Gastrocnemius medialis (tissue), 4 donors: Measurements from ENCODE around the gene SLC52A3. TPM values are rescaled to one million over a fixed set of nuclear protein-coding genes. Genes with fewer than 3 reads are reported as not detected.

Source experiments
- ATAC-seq, 2 donors: fragments of 150-250 bp; one replicate each; pipeline ENCODE4 v1.9.1; 2016
- DNase-seq, 2 donors: peaks; one replicate each; pipeline ENCODE4 v3.0.0-alpha.2; 2019
- H3K27ac ChIP-seq, 4 donors: fragments of 200-600 bp; sonication (generic); 1 replicate in 1 of 4; 2 replicates in 3 of 4; pipeline ENCODE4 v1.5.1; 2016 to 2018; ENCODE audit warnings: mild to moderate bottlenecking in 2 of 4, moderate library complexity in 1 of 4
- H3K27me3 ChIP-seq, 3 donors: fragments of 200-600 bp; sonication (generic) in 2 of 3; 1 replicate in 1 of 3; 2 replicates in 2 of 3; pipeline versions ENCODE4 v1.5.1 to v1.6.0; 2016 to 2019; ENCODE audit warnings: mild to moderate bottlenecking in 1 of 3, moderate library complexity in 1 of 3
- H3K36me3 ChIP-seq, 2 donors: fragments of 200-600 bp; sonication (generic) in 1 of 2; one replicate each; pipeline ENCODE4 v1.5.1; 2017 to 2018
- H3K4me1 ChIP-seq, 2 donors: fragments of 200-600 bp; sonication (generic) in 1 of 2; one replicate each; pipeline ENCODE4 v1.5.1; 2016 to 2017; ENCODE audit warnings: mild to moderate bottlenecking in 2 of 2
- H3K4me3 ChIP-seq, 4 donors: fragments of 200-600 bp; sonication (generic) in 3 of 4; 1 replicate in 1 of 4; 2 replicates in 3 of 4; pipeline ENCODE4 v1.5.1; 2016 to 2019; ENCODE audit warnings: mild to moderate bottlenecking in 2 of 4
- H3K9me3 ChIP-seq, 3 donors: fragments of 200-600 bp; sonication (generic) in 2 of 3; 1 replicate in 1 of 3; 2 replicates in 2 of 3; pipeline ENCODE4 v1.5.1; 2016 to 2019
- CTCF ChIP-seq, 5 experiments: fragments of 450-650 bp in 3 of 5; fragments of 200-600 bp in 2 of 5; sonication (generic) in 2 of 5; IDR thresholded peaks in 4 of 5; conservative IDR thresholded peaks in 1 of 5; 1 replicate in 4 of 5; 2 replicates in 1 of 5; pipeline ENCODE4 v1.5.1; 2016 to 2019; ENCODE audit warnings: antibody characterized with exemption in 5 of 5, mild to moderate bottlenecking in 3 of 5, moderate library complexity in 3 of 5
- POLR2A ChIP-seq, 2 donors: fragments of 450-650 bp; IDR thresholded peaks; one replicate each; pipeline ENCODE4 v1.6.1; 2017; ENCODE audit warnings: antibody characterized with exemption in 2 of 2, mild to moderate bottlenecking in 2 of 2, moderate library complexity in 2 of 2
- in situ Hi-C, 4 donors: fragments of 200-750 bp; cut with MboI; loops; one replicate each; pipeline versions ENCODE4 v1.15.0 to v1.8.0; 2017; ENCODE audit warnings: low sequenced_read_pairs in 4 of 4
- intact Hi-C: fragments of 100-400 bp; cut with DNase I; formaldehyde crosslinking; loops from one replicate; pipeline ENCODE4 v1.15.1; 2023; ENCODE audit warnings: low total_unique reads
- total RNA-seq, 4 donors: library from RNA; depleted of rRNA; stranded (reverse); fragments of >200 nt; gene quantifications; one replicate each; pipeline versions ENCODE4 v1.1.0 to v1.2.3, GENCODE V29; 2016

Gene SLC52A3
- total RNA-seq, 4 donors from 2014 or later, result 0.15 to 1.4 (median 0.79) TPM

- H3K36me3 ChIP-seq, result no peaks in the 10 kb centered on the region
- intact Hi-C loops (no loop called here), in situ Hi-C loops (no loop called here)
- no peaks in the 10 kb centered on the region for H3K27me3 ChIP-seq
- H3K4me1 ChIP-seq, result no peaks in the 10 kb centered on the region
- no peak overlapping the region for H3K27ac ChIP-seq
- no peak overlapping the region for H3K4me3 ChIP-seq
- DNase-seq, result no peak
- no peaks in the 10 kb centered on the region for H3K9me3 ChIP-seq
- no peak for ATAC-seq
- TF ChIP-seq POLR2A (IDR thresholded peaks at IDR 0.05), result no peak
- no peak for TF ChIP-seq CTCF (IDR thresholded peaks at IDR 0.05 in 4 of 5, conservative IDR thresholded peaks at IDR 0.05 in 1 of 5)
Measured at GRCh38 chr20:770691-771090, 2.4 kb upstream of the SLC52A3 start.

- in situ Hi-C loops, result no loop called here
- TF ChIP-seq POLR2A (IDR thresholded peaks at IDR 0.05) (no peak), CTCF (IDR thresholded peaks at IDR 0.05 in 4 of 5, conservative IDR thresholded peaks at IDR 0.05 in 1 of 5) (no peak)
- intact Hi-C loops, result no loop called here
- DNase-seq (no peak), ATAC-seq (no peak)
- no peaks in the 10 kb centered on the region for H3K4me1 ChIP-seq
- no peaks in the 10 kb centered on the region for H3K27me3 ChIP-seq
- no peak overlapping the region for H3K4me3 ChIP-seq
- H3K36me3 ChIP-seq, result no peaks in the 10 kb centered on the region
- H3K9me3 ChIP-seq, result no peaks in the 10 kb centered on the region
- H3K27ac ChIP-seq, result no peak overlapping the region
Measured at GRCh38 chr20:766906-767305, 1.4 kb downstream of the SLC52A3 start.

DNA sequence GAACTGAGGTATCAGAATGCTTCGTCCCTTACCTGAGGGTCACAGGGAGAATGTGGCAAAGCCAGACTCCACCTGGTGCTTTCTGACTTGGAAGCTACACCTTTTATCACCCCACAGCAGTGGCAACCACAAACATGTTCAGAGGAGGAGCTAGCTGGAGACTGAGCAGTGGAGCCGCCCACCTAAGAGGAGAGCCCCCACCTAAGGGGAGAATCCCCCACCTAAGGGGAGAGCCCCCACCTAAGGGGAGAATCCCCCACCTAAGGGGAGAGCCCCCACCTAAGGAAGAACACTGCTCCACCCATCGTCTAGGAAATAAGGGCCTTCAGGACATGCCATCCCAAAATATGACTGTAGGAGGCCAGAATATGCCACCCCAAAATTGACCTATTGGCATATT, 4.0 kb downstream of the SLC52A3 start:
- Histone ChIP-seq H3K4me3 (no peak overlapping the region), H3K27ac (no peak overlapping the region), H3K4me1 (no peaks in the 10 kb centered on the region), H3K36me3 (no peaks in the 10 kb centered on the region), H3K9me3 (no peaks in the 10 kb centered on the region), H3K27me3 (peaks cover 0 to 7% (median 0%) of the 10 kb centered on the region in 3 donors)
- intact Hi-C loops, result no loop called here
- in situ Hi-C loops, result no loop called here
- no peak for TF ChIP-seq POLR2A (IDR thresholded peaks at IDR 0.05)
- TF ChIP-seq CTCF (IDR thresholded peaks at IDR 0.05 in 4 of 5, conservative IDR thresholded peaks at IDR 0.05 in 1 of 5), result no peak
- no peak for DNase-seq
- no peak for ATAC-seq

DNA sequence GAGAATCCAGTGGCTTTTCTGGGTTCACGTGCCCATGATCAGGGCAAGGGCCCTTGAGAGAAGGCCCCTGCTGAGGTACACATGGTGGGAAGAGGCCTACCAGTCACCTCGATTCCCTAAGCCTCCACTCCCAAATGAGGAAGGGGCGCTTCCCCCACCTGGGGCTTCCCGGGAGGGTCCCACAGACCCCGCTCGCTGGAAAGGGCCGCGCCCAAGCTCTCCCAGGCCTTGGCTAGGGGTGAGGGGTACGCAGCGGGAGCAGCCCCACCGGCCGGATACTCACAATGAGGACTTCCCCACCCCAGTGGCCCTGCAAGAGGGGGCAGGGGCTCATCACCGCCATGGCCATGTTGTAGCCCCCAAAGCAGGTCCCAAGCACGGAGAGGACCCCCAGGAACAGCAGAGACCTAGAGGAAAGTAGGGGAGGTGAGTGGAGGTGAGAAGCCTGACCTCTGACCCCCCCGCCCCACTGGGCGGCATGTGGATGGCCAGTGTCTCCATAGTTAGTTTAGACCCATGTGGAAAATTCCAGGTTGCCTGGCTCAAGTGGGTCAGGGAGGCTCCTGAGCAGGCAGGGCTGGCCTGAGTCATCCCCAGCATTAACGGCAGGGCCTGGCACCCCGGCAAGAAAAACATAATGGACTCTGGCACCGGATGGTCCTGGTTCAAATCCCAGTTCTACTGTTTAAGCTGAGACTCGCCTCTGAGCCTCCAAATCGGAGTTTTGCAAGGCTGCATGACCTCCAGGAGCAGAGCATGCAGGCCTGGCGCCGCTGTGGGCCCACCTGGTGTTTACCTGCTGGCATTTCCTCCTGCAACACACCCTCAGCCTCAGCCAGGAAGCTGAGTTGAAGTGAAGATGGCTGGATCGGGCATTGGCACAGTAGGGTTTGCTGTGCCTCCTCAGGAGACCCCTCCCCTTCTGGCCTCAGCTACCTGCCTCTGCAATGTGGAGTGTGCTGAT, 6.6 kb downstream of the SLC52A3 start:
- Histone ChIP-seq H3K4me1 (no peaks in the 10 kb centered on the region), H3K27me3 (peaks cover 0 to 7% (median 0%) of the 10 kb centered on the region in 3 donors), H3K9me3 (no peaks in the 10 kb centered on the region), H3K4me3 (no peak overlapping the region), H3K27ac (no peak overlapping the region), H3K36me3 (no peaks in the 10 kb centered on the region)
- TF ChIP-seq POLR2A (IDR thresholded peaks at IDR 0.05), result no peak
- TF ChIP-seq CTCF (IDR thresholded peaks at IDR 0.05 in 4 of 5, conservative IDR thresholded peaks at IDR 0.05 in 1 of 5), result no peak
- ATAC-seq (no peak), DNase-seq (no peak)
- intact Hi-C loops (no loop called here), in situ Hi-C loops (no loop called here)
